ENCODE measurements around the gene NECTIN3. TPM values are rescaled to one million over a fixed set of nuclear protein-coding genes. Genes with fewer than 3 reads are reported as not detected.

NECTIN3 gene
- total RNA-seq, 2 donors from 2014 or later: 12.2 to 13.2 TPM

DNA sequence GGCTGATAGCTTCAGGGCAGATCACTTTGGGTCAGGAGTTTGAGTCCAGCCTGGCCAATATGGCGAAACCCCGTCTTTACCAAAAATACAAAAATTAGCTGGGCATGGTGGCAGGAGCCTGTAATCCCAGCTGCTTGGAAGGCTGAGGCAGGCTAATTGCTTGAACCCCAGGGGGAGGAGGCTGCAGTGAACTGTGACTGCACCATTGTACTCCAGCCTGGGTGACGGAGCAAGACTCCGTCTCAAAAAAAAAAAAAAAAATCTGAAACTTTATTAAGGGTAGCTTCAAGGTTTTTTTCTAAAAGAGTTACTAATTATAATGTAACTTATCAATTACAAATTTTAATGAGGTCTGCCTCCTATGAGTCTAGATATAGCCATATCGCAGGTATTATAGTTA, 5.1 kb downstream of the NECTIN3 start:
- DNase-seq: no peak
- ATAC-seq: no peak
- intact Hi-C loops (cut with DNase I): no loop called here

DNA sequence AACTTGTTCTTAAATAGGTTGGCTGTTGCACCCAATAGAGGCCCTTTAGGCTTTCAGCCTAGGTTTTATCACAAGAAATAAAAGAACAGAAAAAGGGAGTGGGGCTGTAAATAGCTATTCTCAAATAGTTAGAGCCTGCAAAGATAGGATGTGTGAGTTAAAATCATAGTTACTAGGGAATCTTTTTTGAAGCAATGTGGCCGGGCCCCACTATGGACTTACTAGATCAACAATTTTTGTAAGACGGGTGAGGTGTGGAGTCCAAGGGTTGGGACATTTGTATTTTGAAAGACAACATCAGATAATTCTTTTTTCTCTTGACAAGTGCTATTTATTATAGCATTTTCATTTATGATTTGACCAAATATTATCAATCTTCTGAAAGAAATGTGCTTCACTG, 5.8 kb downstream of the NECTIN3 start:
- intact Hi-C loops (cut with DNase I): no loop called here
- no peak for ATAC-seq

DNA sequence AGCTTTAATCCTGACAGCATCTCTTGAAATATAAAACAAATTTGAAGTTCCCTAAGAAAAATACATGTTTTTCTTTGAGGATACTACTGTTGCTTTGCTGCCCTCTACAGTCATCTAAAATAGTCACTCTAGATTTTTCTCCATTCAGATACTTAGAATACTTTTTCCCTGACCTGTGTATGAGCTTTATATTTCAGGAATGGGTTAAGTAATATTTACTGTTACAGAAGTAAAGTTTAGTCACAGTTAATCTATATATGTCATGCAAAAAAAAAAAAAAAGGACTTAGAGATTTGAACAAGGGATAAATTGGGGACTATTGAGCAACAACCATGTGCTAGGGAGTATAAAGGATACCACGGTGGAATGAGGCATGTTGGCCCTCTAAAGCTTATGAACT, 8.8 kb downstream of the NECTIN3 start:
- intact Hi-C loops (cut with DNase I): loop anchor here in 1 of 2 donors (5.0 kb wide), 1 partner anchor 1348 kb away; no protein-coding TSS in a partner anchor
- ATAC-seq: peak; percentile 27 to 41
- no peak for DNase-seq

More for the DNA sequence above, 5.8 kb downstream of the NECTIN3 start:
- DNase-seq: no peak

DNA sequence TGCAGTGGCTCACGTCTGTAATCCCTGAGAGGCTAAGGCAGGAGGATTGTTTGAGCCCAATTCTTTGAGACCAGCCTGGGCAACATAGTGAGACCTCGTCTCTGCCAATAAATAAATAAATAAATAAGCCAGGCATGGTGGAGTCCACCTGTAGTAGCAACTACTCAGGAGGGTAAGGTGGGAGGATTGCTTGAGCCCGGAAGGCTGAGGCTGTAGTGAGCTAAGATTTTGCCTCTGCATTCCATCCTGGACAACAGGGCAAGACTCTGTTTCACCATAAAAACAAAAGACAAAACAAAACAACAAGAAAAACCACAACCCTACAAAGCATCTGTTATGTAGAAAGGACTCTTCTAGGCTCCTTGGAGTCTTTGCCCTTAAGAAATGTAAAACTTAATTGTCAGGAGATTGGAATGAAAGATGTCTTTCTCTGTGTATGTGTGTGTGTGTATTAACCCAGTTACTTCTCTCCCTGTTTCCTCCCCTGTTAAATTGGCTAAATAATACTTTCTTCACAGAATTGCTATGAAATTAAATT, 9.5 kb downstream of the NECTIN3 start:
- no peak for DNase-seq
- no peak for ATAC-seq
- intact Hi-C loops (cut with DNase I): loop anchor here in 1 of 2 donors (5.0 kb wide), 1 partner anchor 1349 kb away; no protein-coding TSS in a partner anchor

DNA sequence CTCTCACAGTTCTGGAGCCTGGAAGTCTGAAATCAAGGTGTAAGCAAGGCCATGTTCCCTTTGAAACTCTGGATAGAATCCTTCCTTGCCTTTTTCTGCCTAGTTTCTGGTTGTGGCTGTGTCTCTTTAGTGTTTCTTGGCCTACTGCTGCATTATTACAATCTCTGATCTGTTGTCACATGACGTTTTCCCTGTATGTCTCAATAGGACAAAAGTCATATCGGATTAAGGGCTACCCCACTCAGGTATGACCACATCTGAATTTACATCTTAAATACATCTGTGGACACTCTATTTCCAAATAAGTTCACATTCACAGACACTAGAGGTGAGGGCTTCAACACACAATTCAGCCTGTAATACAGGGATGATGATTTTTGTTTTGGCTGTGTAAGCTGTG, 13.3 kb downstream of the NECTIN3 start:
- ATAC-seq: no peak
- intact Hi-C loops (cut with DNase I): loop anchor here in 1 of 2 donors (5.0 kb wide), 1 partner anchor 1353 kb away; no protein-coding TSS in a partner anchor
- DNase-seq: no peak

DNA sequence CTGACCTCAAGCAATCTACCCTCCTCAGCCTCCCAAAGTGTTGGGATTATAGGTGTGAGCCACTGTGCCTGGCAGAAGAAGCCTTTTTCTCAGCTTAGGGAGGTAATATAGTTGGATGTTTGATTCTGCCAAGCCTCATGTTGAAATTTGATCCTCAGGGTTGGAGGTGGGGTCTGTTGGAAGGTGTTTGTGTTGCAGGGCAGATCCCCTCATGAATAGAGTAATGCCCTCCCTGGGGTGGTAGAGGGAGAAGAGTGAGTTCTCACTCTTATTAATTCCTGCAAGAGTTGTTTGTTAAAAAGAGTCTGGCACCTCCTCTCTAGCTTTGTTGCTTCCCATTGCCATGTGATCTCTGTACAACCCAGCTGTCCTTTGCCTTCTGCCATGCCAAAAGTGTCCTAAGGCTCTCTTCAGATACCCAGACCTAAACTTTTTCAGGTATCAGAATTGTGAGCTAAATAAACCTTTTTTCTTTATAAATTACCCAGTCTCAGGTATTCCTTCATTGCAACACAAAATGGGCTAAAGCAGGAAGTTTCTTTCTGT, 16.4 kb downstream of the NECTIN3 start:
- intact Hi-C loops (cut with DNase I): no loop called here
- ATAC-seq: peak; percentile 27 to 53
- DNase-seq: no peak

DNA sequence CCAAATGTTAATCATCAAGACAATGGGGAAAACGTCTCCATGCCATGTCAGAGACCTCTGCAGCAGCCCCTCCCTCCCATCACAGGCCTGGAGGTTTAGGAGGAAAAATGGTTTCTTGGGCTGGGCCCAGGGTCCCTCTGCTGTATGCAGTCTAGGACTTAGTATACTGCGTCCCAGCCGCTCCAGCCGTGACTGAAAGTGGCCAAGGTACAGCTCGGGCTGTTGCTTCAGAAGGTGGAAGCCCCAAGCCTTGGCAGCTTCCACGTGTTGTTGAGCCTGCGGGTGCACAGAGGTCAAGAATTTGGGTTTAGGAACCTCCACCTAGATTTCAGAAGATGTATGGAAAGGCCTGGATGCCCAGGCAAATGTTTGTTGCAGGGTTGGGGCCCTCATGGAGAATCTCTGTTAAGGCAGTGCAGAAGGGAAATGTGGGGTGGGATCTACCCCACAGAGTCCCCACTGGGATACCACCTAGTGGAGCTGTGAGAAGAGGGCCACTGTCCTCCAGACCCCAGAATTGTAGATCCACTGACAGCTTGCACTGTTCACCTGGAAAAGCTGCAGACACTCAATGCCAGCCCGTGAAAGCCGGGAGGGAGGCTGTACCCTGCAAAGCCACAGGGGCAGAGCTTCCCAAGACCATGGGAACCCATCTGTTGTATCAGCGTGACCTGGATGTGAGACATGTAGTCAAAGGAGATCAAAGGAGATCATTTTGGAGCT, 25.0 kb downstream of the NECTIN3 start:
- no peak for ATAC-seq
- DNase-seq: no peak

DNA sequence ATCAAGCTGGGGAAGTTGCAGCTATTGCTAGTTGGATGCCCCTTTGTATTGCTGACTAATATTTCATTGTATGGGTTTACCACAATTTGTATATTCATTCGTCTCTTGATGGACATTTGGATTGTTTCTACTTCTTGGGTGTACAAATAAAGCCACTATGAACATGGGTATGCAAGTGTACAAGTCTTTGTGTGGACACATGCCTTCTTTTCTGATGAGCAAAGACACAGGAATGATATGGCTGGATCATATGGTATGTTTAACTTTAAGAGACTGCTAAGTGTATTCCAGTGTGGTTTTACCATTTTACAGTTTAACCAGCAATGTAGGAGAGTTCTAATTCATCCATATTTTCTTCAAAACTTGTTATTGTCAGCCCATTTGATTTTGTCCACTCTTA, 32.2 kb downstream of the NECTIN3 start:
- intact Hi-C loops (cut with DNase I): no loop called here
- ATAC-seq (no peak), DNase-seq (no peak)

More for the DNA sequence above, 25.0 kb downstream of the NECTIN3 start:
- intact Hi-C loops (cut with DNase I): no loop called here

DNA sequence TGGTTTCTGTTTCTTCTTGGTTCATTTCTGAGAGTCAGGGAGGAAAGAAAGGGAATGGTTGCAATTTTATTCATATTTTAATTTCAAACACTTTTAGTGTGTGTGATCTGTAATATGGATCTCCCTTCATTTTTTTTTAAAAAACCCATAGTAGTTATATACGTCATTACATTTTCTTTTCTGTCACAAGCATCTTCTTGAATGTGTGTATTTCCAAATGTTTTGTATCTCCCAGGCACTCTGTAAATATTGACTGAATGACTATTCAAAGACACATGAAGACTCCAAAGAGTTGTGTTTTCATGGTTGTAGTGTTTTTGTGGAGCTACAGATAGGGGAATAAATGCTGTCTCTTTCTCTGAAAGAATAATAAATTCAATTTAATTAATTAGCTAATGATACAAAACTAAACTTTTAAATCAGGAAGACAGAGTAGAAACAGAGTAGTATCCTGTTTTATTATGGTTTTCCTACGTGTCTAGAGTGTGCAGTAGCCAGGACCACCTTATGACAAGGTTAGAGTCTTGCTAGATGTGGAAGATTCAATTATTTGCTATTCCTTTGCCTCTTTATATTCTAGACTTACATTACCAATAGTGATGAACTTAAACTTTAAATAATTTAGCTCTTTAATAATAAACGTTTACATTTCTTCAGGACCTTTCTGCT, 35.5 kb downstream of the NECTIN3 start:
- intact Hi-C loops (cut with DNase I): no loop called here
- no peak for DNase-seq
- ATAC-seq: no peak

DNA sequence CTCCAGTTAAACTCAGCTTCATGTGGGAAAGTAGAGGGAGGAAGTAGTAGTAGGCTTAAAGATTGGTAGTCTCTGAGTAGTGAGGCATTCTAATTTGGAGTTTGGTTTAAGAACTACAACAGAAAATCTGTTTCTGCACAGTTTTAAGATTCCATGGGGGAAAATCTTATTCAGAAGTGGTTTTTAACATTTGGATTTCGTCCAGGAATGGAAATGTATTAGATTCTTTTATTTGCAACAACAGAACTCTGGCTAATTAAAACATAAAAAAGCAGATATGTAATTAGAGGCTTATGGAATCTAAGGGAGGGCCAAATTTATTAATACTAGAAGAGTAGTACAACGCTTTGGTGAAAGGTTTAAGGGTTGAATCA, 36.0 kb downstream of the NECTIN3 start:
- ATAC-seq: no peak
- intact Hi-C loops (cut with DNase I): no loop called here
- no peak for DNase-seq

DNA sequence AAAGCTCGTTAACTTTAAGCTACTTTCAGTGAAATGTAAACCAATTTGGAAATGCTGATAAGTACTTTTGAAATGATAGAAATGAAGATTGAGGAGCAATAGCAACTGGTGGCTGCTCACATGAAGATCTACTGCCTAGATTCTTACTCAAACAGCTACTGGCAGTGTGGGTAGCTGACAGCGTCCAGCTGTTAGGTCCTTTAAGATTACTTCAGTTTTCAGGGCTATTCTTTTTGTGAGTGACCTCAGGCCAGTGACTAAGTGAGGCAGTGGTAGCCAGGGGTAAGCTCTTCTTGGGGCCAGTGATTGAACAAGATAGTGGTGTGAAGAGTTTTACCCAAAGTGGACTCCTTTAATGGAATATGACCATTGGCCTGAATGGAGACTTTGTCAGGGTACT, 41.3 kb downstream of the NECTIN3 start:
- ATAC-seq: peak in 1 of 2 donors; percentile 37
- intact Hi-C loops (cut with DNase I): no loop called here
- no peak for DNase-seq

DNA sequence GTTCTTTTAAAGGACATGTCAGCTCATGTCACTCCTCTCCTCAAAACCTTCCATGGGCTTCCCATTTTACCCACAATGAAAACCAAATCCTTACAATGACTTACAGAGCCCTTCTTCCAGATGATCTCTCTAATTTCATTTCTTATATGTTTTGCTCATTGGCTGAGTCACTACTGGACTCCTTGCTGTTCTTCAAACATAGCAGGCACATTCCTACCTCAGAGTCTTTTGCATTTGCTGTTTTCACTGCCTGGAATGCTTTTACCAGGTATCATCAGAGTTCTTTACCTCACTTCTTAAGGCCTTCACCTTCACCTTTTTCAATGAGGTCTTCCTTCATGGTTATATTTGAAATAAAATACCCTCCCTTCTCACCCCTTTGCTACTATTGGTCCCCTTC, 57.3 kb downstream of the NECTIN3 start:
- DNase-seq (no peak), ATAC-seq (no peak)
- intact Hi-C loops (cut with DNase I): no loop called here

DNA sequence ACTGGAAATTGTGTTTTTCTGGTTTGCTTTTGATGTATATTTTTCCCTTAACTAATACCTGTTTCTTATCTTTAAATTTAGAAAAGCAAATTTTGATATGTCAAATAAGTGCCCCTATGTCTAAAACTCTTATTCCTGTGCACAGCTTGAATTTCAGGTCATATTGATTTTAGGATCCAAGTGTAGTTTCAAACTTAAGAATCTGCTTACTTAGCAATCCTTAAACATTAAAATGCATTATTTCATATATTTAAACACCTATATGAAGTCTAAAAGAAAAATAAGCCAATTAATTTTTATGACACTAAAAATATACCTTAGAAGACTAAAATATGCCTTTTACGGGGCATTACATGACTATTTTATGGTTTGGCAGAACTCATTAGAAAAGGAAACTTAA, 59.2 kb downstream of the NECTIN3 start:
- intact Hi-C loops (cut with DNase I): no loop called here
- ATAC-seq: no peak
- no peak for DNase-seq

DNA sequence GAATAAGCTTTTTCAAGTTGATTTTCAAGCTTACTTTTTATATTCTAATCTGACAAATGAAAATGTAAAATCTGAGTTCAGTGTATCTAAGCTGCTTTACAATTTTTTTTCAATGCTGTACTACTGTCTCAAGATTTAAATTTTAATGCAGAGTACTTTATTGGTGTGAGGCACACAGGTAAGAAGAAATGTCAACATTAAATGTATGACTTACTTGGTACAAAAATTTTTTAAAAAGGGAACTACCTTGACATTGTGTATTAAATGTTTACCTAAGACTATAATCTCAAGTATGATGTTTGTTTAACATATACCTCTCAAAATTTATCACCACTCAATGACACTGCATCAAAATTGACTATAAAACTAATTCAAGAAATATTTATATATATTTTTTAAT, 62.7 kb downstream of the NECTIN3 start:
- no peak for DNase-seq
- no peak for ATAC-seq
- intact Hi-C loops (cut with DNase I): no loop called here

DNA sequence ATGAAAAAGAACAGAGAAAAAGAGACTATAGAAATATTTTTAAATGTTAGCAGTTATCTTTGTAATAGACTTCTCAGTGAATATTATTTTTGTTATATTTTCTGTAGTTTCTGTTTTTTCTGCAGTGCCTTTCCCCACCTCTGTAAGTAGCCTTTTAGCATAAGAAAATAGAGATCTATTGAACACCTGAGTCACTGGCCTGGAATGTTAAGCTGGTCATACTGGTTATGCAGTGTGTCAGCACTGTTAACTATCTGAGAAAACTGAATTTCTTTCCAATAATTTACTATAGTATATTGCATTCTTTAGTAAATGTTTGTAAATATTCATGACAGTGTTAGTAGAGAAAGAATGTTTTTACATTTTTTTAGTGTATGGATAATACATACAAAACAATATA, 79.8 kb downstream of the NECTIN3 start:
- intact Hi-C loops (cut with DNase I): no loop called here
- DNase-seq (no peak), ATAC-seq (no peak)

DNA sequence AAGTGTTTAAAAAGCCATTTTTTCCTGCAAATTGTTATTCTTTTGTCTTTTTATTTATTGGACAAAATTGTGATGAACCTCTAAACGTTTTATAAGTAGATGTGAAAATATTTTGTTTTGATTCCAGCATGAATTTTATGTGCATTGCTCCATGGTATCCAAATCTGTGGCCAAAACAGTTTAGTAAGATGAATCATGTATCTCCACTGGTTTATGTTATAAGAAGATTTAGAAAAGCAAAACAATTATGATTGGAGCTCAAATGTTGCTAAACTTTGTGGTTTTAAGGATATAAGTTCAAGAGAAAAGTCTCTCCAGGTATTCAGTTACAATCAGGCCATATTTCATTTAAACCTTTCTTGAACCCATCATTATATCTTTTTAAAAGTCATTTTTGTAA, 80.9 kb downstream of the NECTIN3 start:
- intact Hi-C loops (cut with DNase I): no loop called here
- no peak for DNase-seq

DNA sequence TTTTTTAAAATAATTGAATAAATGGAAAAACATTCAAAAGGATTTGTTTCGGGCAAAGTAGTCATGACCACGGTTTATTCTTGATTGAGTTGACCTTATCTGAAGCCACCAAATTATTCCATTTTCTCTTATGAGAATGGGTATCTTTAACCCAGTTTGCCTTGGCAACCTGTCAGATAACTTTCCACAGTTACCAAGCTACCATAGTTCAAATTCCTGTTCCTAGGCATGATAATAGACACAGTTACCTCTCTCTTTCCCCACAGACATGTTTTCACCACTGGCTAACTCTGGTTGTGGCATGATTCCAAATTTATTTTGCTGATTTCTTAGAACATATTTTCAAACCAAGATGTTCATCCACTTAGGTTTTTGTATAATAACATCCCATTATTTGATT, 84.9 kb downstream of the NECTIN3 start:
- intact Hi-C loops (cut with DNase I): no loop called here
- DNase-seq: no peak
- no peak for ATAC-seq

More for the DNA sequence above, 80.9 kb downstream of the NECTIN3 start:
- no peak for ATAC-seq

DNA sequence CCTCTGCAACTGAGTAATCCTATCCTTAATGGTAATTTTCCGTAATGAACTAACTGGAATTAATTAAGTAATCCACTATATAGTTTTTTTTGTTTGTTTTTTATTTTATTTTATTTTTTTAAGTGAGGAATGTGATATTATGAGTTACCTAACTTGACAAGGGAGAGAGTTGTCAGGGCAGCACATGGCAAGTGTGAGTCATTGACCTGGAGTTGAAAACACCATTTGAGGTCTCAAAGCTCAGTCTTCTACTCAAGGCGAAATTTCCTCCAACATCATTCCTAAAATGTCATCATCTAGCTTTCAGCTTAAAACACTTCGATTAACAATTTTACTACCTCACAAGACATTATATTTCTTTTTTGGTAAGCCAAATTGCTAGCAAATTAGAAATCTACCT, 87.8 kb downstream of the NECTIN3 start:
- intact Hi-C loops (cut with DNase I): no loop called here
- DNase-seq (no peak), ATAC-seq (no peak)

DNA sequence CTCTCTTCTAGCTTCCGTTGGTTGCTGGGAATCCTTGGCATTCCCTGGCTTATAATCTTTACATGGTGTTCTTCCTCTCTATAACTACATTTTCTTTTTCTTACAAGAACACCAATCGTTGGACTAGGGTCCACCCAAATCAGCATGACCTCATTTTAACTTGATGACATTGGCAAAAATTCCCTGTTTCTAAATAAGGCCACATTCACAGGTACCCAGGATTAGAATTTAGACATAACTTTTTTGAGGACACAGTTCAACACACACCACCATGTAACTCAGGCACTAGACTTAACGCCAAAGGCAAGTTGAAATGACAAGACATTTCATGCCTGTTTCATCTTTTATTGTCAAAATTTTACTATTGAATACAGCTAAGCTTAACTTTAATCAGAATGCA, 93.0 kb downstream of the NECTIN3 start:
- no peak for ATAC-seq
- intact Hi-C loops (cut with DNase I): no loop called here
- no peak for DNase-seq

DNA sequence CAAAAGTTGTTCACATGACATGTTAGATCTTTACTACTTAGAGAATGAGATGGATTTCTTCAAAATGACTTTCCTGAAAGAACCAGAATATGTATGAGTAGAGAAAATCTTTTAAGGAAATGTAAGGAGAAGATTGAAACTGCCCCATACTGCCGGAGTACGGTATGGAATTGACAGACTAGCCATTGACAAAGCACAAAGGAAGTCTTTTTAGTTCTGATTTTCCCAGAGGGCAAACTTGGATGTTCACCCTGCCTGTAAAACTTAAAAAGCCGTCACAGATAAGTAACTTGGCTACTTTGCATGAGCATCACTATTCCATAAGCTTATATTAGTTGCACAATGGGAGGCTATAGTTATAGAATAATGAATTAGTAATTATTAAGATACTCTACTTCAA, 93.8 kb downstream of the NECTIN3 start:
- intact Hi-C loops (cut with DNase I): no loop called here
- DNase-seq (no peak), ATAC-seq (no peak)
